ENCODE data around the gene DNAH2.

DNAH2 gene

DNA sequence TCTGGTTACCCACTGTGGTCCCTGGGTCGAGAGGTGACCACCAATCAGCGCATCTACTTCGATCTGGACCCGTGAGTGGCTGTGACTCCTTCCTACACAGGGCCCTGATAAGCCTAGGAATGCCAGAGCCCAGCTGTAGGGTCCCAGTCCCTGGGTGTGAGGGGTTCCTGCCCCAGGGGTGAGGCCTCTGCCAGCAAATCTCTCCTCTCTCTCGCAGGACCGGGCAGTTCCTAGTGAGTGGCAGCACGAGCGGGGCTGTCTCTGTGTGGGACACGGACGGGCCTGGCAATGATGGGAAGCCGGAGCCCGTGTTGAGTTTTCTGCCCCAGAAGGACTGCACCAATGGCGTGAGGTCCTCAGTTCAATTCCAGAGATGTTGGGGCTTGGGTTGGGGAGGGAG lies 14.8 kb upstream of the DNAH2 start:
- no peak for DNase-seq

DNA sequence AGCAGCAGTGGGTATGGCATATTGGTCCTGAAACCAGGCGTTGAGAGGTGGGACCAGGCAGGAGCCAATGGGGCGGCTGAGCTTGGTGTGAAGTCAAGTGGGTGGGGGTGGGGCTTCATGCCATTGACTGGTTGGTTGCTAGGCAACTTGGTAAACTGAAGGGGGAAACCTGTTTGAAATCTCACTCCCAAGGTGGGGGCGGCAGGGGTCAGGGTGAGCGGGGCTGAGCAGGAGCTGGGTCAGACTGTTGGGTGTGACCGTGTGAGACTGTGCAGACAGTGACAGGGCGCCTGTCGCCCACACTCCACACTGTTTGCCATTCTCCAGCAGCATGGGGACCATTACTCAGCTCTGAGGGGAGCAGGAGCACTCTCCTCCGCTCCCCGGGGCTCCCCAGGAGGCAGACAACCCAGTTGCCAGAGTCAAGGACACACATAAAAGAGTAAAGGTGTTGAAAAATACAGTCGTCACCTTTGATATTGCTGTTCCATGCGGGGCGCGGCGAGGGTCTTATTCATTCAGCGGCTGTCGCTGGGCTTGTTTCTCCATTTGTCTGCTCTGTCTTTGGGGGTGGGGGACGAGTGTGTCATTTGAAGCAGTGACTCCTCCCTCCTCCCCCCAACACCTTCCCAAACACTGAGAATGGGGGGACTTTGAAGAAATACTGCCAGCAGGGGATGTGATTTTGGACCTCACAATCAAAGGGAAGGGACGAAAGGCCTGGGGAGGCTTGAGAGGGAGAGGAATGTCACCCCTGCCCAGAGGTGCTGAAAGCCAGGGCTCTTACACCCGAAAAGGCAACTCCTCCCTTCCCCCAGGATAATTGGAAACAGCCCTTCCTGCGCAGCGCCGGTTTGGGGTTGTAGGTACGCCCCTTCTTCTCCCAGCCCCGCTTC lies 13.7 kb upstream of the DNAH2 start:
- peak in 1 of 2 donors; percentile 5 for DNase-seq

DNA sequence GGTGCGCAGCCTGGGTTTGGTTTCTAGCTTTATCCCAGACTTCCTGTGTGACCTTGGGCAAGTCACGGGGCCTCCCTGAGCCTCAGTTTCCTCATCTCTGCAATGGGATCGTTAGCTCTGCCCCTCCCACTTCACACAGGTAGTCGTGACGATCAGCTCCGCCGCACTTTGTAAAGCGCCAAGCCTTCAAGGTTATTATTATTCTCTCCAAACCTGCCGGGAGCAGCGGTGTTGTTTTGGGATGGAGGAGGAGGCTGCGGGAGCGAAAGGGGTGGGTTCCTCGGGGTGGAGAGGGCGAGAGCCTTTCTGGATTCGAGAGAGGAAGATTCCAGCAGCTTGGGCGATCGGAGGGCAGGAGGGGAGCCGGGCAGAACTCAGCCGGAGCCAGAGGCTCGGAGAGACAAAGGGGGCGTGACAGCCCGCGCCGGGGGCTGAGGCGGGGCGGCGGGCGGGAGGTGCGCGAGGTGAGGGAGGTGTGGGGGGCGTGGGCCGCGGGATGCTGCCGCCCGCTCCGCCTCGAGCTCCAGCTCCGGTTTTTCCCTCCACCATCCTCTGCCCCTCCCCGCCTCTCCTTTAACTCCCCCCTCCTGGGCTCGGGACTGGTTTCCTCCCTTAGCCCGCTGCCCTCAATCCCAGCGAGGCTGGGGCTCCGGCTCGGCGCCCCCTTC lies 12.8 kb upstream of the DNAH2 start, which contains the start of gene EFNB3:
TSS of gene EFNB3 (plus strand) at position 602 of the 668 bp plus-strand sequence. CDS start 397 bp downstream, outside the sequence.
- DNase-seq: no peak

DNA sequence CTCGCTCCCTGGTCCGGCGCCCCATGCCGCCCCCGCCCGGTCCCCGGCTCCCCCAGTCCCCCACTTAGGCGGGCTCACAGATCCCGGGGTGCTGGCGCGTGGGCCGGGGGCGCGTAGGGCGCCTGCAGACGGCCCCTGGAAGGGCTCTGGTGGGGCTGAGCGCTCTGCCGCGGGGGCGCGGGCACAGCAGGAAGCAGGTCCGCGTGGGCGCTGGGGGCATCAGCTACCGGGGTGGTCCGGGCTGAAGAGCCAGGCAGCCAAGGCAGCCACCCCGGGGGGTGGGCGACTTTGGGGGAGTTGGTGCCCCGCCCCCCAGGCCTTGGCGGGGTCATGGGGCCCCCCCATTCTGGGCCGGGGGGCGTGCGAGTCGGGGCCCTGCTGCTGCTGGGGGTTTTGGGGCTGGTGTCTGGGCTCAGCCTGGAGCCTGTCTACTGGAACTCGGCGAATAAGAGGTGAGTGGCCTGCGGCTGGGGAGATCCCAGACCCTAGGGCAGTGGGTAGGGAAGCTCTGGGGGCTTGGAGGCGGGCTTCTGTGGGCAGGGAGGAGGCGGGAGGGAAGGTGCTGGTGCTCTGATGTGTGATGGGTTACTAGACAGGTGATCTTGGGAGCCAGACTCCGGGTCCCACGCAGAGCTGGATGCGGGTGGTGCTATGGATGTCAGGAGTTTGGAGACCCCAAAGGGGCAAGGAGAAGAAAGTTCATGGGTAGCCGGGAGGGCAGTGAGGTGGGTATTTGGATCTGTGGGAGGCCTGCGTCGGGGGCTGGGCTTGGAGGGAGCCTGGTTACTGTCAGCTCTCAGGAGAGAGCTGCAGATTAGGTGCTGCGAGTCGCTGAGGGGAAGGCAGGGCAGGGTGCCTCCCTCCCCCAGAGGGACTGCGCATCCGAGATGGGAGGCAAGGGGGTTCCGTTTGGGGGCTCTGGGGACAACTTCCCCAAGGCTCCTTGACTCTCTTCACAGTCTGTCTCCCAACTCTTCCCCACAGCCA lies 12.0 kb upstream of the DNAH2 start:
- DNase-seq: no peak

DNA sequence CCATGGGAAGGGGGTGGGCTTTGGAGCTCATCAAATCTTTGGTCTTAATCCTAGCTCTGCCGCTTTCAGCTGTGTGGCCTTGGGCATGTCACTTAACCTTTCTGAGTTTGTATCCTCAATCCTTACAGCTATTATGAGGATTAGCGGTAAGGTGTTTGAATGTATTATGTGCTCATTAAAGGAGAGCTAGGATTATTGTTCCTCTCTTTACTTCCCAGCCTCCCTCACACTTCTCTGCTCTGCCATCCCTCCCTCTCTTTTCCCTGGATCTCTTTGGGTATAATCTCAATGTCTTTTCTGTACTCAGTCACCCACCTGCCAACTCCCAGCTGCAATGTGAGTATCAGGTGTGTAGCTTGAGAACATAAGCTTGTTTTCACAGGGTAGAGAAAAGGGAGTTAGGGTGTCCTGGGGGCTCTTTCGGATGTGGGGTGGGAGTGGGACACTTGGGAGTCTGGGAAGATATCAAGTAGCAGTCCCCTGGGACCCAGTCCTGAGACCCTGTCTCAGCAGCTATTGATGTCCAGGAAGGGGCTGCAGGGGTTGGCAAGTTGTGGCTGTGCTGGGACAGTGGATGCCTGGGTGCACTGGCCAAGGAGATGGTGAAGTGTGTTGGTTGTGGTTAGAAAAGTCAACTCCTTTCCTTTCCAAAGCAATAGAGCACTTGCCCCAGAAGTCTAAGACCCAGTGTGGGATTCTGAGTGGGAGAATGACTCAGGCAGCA lies 10.8 kb upstream of the DNAH2 start:
- no peak for DNase-seq

DNA sequence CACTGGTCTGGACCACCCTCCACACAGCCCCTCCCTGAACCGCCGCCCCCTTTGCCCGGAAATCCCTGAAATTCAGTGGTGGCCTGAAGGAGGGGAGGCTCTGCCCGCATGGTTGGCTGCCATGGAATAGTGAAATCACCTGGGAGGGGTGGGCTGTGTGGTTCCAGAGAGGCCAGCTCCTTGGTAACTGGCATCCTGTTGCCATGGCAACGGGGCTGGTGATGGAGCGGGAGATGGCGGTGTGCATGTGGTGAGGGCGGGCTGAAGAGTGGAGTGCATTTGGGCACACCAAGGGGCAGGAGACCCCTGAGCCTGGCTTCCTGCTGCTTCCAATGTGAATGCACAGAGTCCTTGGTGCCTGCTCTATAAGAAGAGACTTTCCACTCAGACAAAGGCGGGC lies 10.1 kb upstream of the DNAH2 start:
- DNase-seq: no peak

DNA sequence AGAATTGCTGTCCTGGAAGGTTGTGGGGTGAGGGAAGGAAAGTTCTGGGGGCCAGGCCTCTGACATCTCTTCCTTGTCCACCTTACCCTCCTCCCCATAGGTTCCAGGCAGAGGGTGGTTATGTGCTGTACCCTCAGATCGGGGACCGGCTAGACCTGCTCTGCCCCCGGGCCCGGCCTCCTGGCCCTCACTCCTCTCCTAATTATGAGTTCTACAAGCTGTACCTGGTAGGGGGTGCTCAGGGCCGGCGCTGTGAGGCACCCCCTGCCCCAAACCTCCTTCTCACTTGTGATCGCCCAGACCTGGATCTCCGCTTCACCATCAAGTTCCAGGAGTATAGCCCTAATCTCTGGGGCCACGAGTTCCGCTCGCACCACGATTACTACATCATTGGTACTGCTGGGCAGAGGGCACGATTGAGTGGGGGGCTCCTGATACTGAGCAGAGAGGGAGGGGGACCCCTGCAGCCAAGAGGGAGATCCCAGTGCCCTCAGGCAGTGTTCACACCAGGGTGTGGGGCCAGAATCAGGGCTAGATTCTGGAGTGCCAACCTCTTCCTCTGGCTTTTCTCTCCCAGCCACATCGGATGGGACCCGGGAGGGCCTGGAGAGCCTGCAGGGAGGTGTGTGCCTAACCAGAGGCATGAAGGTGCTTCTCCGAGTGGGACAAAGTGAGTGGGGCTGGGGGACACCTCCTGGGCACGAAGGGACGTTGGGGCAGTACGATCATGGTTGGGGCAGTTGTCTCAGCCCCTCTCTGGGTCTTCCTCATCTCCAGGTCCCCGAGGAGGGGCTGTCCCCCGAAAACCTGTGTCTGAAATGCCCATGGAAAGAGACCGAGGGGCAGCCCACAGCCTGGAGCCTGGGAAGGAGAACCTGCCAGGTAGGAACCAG lies 9.4 kb upstream of the DNAH2 start:
- DNase-seq: no peak

DNA sequence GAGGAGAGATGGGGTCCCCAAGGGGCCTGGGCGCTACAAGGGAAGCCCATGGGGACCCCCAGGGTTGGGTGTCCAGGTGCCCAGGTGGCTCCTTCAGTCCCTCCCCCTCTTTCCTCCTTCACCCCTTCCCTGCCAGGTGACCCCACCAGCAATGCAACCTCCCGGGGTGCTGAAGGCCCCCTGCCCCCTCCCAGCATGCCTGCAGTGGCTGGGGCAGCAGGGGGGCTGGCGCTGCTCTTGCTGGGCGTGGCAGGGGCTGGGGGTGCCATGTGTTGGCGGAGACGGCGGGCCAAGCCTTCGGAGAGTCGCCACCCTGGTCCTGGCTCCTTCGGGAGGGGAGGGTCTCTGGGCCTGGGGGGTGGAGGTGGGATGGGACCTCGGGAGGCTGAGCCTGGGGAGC lies 8.5 kb upstream of the DNAH2 start:
- DNase-seq: no peak

DNA sequence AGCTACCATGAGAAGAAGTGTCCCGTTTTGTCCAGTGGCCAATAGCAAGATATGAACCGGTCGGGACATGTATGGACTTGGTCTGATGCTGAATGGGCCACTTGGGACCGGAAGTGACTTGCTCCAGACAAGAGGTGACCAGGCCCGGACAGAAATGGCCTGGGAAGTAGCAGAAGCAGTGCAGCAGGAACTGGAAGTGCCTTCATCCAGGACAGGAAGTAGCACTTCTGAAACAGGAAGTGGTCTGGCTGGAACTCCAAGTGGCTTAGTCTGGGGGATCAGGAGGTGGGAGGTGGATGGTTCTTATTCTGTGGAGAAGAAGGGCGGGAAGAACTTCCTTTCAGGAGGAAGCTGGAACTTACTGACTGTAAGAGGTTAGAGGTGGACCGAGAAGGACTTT lies 7.2 kb upstream of the DNAH2 start:
- no peak for DNase-seq

DNA sequence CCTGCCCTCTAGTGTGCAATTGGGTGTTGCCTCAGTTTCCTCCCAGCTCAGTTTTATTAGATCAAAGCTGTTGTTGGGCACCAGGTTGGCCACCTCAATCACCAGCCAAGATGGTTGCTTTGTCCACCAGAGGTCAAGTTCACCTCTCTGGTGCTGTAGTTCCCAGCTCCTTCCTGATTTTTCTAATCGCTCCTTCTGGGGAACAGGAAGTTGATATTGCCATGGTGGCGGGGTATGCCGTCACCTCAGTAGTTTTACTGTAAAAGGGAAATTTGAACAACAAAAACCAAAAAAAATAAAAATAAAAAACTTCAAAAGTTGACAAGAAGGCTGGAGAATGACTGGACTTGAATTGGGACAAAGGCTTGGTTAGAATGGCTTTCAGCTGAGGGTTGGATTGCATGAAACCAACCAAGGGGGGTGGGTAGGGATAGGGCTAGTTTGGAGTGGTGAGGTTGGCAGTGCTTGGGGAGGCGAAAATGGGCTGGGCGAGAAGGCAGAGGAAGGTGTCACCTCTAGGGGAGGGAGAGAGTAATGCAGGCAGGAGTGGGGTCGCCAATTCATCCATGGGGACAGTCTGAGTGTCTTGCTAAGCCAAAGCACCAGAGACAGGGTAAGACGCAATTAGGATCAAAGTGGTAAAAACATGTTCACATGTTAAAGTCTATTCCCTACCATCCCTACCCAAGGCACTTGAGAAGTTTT lies 6.3 kb upstream of the DNAH2 start:
- DNase-seq: no peak

DNA sequence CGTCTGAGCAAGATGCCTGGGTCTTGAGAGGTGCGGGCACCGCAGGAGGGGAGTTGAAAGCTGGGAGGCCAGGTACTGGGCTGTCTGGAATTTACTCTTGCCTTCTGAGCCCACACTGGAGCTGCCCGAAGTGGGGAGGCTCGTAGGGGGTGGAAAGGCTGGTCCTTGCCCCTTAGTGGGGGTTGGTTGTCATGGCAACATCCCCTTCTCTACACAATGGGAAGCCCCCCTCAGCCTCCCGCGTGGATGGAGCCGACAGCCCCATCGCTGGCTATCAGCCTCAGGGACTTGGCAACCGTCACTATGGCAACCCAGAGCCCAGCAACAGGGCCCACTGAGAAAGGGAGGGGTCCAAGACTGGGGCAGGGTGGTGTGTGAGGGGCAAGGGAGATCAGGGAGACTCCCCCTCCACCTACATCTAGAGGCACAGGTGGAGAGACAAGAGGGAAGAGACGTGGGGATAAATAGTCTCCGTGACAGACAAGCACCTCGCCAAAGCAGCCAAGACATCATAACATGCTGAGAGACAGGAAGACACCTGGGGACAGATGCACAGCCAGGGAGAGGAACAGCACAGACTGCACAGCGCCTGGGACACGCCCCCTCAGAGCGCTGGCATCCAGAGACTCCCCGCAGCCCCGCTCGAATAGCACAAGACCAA lies 5.3 kb upstream of the DNAH2 start:
- no peak for DNase-seq

DNA sequence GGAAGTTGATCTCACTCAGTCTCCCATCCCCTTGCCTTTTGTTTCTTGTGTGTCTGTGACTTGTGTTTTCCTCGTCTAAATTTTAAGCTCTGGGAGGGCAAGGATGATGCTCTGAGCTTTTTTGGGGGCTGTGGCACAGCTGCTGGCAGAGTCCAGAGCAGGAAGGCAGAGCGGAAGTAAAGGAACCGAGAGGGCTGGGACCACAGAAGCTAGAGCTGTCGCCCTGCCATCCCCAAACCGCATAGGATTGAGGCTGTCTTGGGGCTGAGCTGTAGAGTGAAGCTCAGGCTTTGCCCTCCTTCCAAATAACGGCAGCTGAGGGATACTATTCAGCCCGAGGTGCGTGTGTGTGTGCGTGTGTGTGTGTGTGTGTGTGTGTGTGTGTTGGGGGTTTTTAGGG lies 3.8 kb upstream of the DNAH2 start:
- no peak for DNase-seq

DNA sequence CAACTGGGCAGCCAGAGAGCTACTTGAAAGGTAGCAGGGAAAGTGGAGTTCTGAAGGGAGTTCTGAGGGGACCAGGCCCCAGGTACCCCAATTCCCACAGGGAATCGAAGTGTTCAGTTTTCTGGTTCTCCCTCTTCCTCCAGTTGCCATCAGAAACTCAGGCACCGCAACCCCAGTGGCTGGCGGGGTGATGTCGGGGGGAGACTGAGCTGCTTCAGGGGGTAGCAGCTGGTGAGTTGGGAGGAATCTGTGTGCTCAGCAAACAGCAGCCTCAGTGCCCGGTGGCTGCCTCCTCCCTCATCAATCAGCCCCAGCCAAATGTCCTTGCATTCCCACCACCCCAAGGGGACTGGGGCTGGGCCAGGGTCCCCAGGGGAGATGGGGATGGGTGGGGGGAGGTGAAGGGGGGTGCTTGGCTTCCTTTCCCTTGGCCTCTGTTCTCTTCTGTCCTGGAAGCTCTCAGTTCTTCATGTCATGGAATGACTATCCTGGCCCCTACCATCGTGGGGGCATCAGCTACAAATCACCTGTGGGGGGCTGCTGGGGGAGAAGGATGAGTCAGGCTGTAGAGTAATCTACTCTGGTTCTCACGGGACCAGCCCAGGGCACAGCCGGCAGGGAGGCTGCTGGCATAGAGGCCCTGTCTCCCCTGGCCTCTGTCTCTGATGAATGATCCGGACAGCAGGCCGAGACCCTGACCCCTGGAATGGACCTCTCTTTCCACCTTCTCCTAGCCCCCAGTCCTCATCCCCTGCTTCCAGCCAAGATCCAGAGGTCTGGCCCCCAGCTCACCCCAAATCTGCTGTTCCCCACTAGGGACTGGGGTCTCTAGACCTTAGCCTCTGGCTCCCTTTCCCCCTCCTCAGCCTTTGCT lies 2.6 kb upstream of the DNAH2 start:
- DNase-seq: no peak

DNA sequence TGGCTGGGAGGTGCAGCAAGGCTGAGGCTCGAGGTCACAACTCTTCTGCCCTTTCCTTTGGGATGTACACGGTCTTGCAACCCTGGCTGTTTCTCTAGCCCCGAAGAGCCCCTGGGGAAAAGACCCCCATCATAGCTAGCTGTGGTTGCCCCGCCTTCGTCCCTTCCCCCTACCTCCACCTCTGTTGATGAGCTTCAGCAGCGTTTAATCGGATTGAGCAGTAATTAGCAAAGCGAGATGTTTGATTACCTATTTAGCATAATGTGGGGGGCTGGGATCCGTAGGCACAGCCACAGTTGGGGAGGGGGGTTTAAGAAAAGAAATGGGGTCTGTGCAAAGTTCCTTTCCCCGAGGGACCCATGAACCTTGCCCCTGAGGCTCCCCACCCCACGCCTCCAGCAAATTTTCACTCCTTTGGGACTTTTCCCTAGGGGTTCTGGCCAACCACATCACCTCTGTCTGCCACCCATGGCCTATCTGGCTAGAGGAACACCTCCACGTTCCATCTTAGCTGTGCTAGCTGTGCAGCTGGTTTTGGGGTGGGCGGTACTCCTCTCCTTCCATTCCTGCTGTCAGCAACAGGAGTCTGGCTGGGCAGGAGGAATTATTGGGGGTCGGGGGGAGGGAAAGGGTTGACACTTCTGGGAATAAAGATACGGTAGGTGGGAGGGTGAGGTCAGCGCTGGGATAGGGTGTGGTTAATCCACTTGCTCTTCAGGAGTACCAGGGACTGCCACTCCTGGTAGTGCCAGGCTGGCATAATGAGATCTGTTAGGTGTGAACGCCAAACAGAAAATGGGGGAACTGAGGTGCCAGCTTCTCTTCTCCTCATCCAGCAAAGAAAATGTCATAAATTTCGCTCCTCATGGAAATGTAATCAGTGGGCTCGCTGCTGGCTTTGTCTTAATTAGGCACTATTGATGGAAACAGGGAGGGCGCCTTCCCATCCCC lies 1.3 kb upstream of the DNAH2 start:
- DNase-seq: no peak

DNA sequence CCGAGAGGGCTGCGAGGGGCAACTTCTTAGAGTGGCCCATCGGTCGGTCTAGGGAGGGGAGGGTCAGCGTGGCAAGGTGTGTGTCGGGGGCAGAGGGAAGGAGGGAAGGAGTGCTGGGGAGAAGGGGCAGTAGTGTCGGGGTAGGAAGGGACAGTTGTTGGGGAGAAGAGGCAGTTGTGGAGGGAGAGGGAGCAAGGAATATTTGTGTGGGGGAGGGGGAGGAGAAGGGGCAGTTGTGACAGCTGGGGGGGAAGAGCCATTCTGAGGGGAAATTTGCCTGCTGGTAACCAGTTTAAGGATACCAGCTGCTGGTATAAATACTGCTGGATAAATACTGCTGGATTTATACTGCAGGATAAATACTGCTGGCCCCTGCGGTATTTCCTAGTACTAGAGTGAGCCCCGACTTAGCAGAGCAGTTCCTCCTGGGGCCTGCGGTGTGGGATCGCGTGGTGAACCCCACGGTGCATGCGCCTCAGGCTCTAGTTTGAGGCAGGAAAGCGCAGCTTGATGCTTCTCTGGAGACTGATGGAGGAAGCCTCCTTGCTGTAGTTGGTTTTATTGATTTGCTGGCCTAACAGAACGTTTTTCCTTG lies 309 bp downstream of the DNAH2 start:
- peak in 1 of 2 donors; percentile 26 for DNase-seq

DNA sequence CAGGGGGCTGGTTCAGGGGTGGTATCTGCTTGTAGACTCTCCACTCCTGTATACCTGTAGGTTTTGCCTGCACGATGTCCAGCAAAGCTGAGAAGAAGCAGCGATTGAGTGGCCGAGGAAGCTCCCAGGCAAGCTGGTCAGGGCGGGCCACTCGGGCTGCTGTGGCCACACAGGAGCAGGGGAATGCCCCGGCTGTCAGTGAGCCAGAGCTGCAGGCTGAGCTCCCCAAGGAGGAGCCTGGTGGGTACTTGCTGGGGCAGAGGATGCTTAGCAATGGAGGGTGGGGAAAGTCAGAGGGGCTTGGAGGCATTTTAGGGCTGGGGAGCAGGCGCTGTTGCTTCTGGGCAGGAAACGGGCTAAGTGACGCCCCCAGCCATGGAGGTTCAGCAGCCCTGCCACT lies 2.1 kb downstream of the DNAH2 start:
- no peak for DNase-seq

DNA sequence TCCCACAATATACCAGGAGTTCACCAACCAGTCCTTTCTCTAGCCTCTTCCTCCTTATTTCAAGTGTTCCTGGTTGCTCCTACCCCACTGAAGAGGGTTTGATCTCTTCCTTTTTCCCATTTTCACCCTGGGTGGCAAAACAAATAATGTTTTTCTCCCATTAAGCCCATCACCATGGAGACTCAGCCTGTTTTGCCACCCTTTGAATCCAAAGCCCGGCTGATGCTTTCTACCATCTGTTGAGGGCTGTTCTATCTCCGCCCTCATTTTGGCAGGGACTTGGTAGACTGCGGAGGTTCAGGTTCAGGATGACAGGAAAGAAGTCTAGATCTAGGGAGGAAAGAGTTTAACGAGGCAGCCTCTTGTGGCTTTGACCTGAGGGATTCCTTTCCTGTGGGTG lies 2.6 kb downstream of the DNAH2 start:
- no peak for DNase-seq

Data from CD4-positive, alpha-beta T cell treated with Interferon alpha-2 for 1 hour (primary cell).